Right atrium auricular region (tissue), 2 donors: ENCODE data around the gene OR5P2. TPM values are rescaled to one million over a fixed set of nuclear protein-coding genes. Genes with fewer than 3 reads are reported as not detected.
"Not testable (repeated sequence)": the region's sequence is repeated elsewhere in the genome, so short reads cannot be mapped to it uniquely, and the experiment has no call there.

ENCODE experiments used
- DNase-seq: peaks from one replicate; pipeline ENCODE4 v3.0.0-alpha.2; 2019; ENCODE audit warnings: low spot score
- H3K27ac ChIP-seq, 2 donors: fragments of 200-600 bp; sonication (generic); 1 replicate in 1 of 2; 2 replicates in 1 of 2; pipeline ENCODE4 v1.5.1; 2016 to 2019
- H3K27me3 ChIP-seq, 2 donors: fragments of 200-600 bp; sonication (generic); one replicate each; pipeline versions ENCODE4 v1.5.1 to v1.6.0; 2017 to 2019
- H3K36me3 ChIP-seq: fragments of 200-600 bp; sonication (generic); one replicate; pipeline ENCODE4 v1.5.1; 2016
- H3K4me1 ChIP-seq, 2 donors: fragments of 200-600 bp; sonication (generic); one replicate each; pipeline versions ENCODE4 v1.5.1 to v1.6.0; 2017 to 2019
- H3K4me3 ChIP-seq, 2 donors: fragments of 200-600 bp; sonication (generic); 1 replicate in 1 of 2; 2 replicates in 1 of 2; pipeline ENCODE4 v1.5.1; 2017 to 2019; ENCODE audit warnings: mild to moderate bottlenecking in 1 of 2, moderate library complexity in 1 of 2
- H3K9me3 ChIP-seq, 2 donors: fragments of 200-600 bp; sonication (generic); one replicate each; pipeline ENCODE4 v1.5.1; 2019
- total RNA-seq, 2 donors: library from RNA; depleted of rRNA; stranded (reverse); fragments of >200 nt; gene quantifications; one replicate each; pipeline ENCODE4 v1.1.0, GENCODE V29; 2016
- TF ChIP-seq, protein P1 (sequence below), 2 donors: fragments of 200-600 bp; sonication (generic); IDR thresholded peaks; one replicate each; pipeline ENCODE4 v1.5.1; 2019; ENCODE audit warnings: antibody characterized with exemption in 2 of 2

OR5P2 gene
- total RNA-seq, 2 donors from 2014 or later: not detected

DNA sequence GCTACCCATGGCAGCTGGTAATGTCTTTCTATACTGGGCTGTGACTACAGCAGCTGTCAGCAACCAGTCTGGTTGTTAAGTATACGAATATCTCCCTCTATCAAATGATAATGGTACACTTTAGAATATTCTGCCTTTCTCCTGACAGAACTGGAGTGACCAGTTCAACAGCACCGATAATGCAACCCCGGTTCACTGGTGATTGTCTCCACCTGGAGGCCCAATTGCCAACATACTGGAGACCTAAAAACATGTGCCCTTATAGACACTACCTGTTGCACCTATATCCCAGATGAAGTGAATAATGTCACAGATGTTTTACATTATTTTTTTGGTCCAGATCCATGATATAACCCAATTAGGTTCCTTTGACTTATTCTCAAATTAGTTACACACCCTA lies 21.1 kb downstream of the OR5P2 start:
- no peak for DNase-seq
- H3K9me3 ChIP-seq: no peaks in the 10 kb centered on the region
- H3K4me1 ChIP-seq: no peaks in the 10 kb centered on the region
- H3K27ac ChIP-seq: no peak overlapping the region
- H3K36me3 ChIP-seq: no peaks in the 10 kb centered on the region
- no peaks in the 10 kb centered on the region for H3K27me3 ChIP-seq
- TF ChIP-seq, protein P1, sequence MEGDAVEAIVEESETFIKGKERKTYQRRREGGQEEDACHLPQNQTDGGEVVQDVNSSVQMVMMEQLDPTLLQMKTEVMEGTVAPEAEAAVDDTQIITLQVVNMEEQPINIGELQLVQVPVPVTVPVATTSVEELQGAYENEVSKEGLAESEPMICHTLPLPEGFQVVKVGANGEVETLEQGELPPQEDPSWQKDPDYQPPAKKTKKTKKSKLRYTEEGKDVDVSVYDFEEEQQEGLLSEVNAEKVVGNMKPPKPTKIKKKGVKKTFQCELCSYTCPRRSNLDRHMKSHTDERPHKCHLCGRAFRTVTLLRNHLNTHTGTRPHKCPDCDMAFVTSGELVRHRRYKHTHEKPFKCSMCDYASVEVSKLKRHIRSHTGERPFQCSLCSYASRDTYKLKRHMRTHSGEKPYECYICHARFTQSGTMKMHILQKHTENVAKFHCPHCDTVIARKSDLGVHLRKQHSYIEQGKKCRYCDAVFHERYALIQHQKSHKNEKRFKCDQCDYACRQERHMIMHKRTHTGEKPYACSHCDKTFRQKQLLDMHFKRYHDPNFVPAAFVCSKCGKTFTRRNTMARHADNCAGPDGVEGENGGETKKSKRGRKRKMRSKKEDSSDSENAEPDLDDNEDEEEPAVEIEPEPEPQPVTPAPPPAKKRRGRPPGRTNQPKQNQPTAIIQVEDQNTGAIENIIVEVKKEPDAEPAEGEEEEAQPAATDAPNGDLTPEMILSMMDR (IDR thresholded peaks at IDR 0.05): no peak
- H3K4me3 ChIP-seq: no peak overlapping the region

DNA sequence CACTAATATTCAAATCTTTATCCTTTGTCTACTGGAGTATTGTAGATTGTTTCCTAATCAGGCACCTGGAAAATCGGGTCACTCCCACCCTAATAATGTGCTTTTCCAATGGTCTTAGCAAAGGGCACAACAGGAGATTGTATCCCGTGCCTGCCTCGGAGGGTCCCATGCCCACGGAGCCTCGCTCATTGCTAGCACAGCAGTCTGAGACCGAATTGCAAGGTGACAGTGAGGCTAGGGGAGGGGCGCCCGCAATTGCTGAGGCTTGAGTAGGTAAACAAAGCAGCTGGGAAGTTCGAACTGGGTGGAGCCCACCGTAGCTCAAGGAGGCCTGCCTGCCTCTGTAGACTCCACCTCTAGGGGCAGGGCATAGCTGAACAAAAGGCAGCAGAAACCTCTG lies 32.4 kb downstream of the OR5P2 start:
- H3K36me3 ChIP-seq, H3K27ac ChIP-seq, DNase-seq, H3K4me3 ChIP-seq, H3K4me1 ChIP-seq, H3K27me3 ChIP-seq, H3K9me3 ChIP-seq: not testable (repeated sequence)

DNA sequence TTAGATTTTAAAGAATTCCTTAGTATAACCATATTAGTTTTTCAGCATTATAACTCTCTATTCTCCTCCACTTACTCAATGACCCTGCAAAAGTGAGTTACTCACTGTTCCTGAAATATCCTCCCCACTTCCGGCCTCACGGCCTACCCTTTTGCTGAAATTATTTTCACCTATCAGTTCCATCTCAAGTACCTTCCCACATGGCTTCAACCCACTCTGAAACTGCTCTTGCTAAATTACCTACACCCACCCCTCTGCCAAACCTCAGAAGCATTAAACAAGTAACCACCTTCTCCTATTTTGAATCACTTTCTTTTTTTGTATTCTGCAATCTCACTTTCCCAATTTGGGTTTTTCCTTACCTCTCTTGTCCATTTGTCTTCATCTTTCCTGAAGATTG lies 37.7 kb downstream of the OR5P2 start:
- no peak for DNase-seq
- H3K9me3 ChIP-seq: no peaks in the 10 kb centered on the region
- no peaks in the 10 kb centered on the region for H3K27me3 ChIP-seq
- no peak overlapping the region for H3K27ac ChIP-seq
- TF ChIP-seq, protein P1 (IDR thresholded peaks at IDR 0.05): no peak
- no peaks in the 10 kb centered on the region for H3K4me1 ChIP-seq
- H3K36me3 ChIP-seq: no peaks in the 10 kb centered on the region
- H3K4me3 ChIP-seq: no peak overlapping the region

DNA sequence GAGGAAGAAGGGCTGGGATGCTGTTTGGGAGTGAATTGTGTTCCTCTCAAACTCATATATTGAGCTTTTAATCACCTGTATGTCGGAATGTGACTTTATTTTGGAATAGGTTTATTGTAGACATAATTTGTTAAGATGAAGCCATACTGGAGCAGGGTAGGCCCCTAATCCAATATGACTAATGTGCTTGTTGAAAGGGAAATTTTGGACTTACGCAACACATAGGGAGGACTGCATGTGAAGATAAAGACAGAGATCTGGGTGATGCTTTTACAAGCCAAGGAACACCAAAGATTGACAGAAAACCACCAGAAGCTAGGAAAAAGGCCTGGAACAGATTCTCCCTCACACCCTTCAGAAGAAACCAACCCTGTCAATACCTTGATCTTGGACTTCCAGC lies 47.3 kb downstream of the OR5P2 start:
- H3K4me3 ChIP-seq: no peak overlapping the region
- TF ChIP-seq, protein P1 (IDR thresholded peaks at IDR 0.05): no peak
- DNase-seq: no peak
- no peaks in the 10 kb centered on the region for H3K36me3 ChIP-seq
- no peaks in the 10 kb centered on the region for H3K9me3 ChIP-seq
- H3K27me3 ChIP-seq: no peaks in the 10 kb centered on the region
- no peaks in the 10 kb centered on the region for H3K4me1 ChIP-seq
- H3K27ac ChIP-seq: no peak overlapping the region

Other genes starting within 250 kb of the OR5P2 start
- 1 to 10 TPM; 1.5 to 4.0 TPM for gene CYB5R2, start 123.4 kb downstream of the OR5P2 start, total RNA-seq
- gene OVCH2, start 90.5 kb downstream of the OR5P2 start, total RNA-seq: not detected
- not detected for gene OR5P3, start 33.9 kb upstream of the OR5P2 start, total RNA-seq
- not detected for gene OR10A6, start 134.3 kb upstream of the OR5P2 start, total RNA-seq
- not detected for gene OR10A3, start 144.8 kb upstream of the OR5P2 start, total RNA-seq
- gene NLRP10, start 168.5 kb upstream of the OR5P2 start, total RNA-seq: not detected
- 100 to 1,000 TPM; 114 to 169 TPM for gene EIF3F, start 190.4 kb upstream of the OR5P2 start, total RNA-seq